Coronary artery (tissue), 2 donors: ENCODE data around the gene GRAP.

Source experiments
- DNase-seq: peaks from one replicate; pipeline ENCODE4 v3.0.0-alpha.2; 2017; ENCODE audit warnings: low spot score
- H3K27ac ChIP-seq, 2 donors: fragments of 200-600 bp; sonication (generic); one replicate each; pipeline ENCODE4 v1.5.1; 2016 to 2019
- H3K4me3 ChIP-seq: fragments of 200-600 bp; sonication (generic); 2 replicates; pipeline ENCODE4 v1.5.1; 2016; ENCODE audit warnings: mild to moderate bottlenecking, moderate library complexity
- CTCF ChIP-seq: fragments of 200-600 bp; sonication (generic); IDR thresholded peaks from one replicate; pipeline ENCODE4 v1.5.1; 2019; ENCODE audit warnings: antibody characterized with exemption

The GRAP gene

GRCh38 chr17:19003543-19004420 is 43.0 kb downstream of the GRAP start:
- DNase-seq: no peak
- Histone ChIP-seq H3K27ac (peak overlapping the region; percentile 69 to 78), H3K4me3 (peak overlapping the region; percentile 74)
- no peak for TF ChIP-seq CTCF

- Histone ChIP-seq H3K27ac (peak overlapping the region in 1 of 2 donors; percentile 22), H3K4me3 (peak overlapping the region; percentile 74)
- no peak for DNase-seq
- TF ChIP-seq CTCF: no peak
These were observed 43.8 kb downstream of the GRAP start for GRCh38 chr17:19002805-19003542.

GRCh38 chr17:19001907-19002590 is 44.7 kb downstream of the GRAP start:
- no peak for DNase-seq
- H3K27ac ChIP-seq: peak overlapping the region in 1 of 2 donors; percentile 22
- TF ChIP-seq CTCF: no peak
- no peak overlapping the region for H3K4me3 ChIP-seq

- H3K27ac ChIP-seq: no peak overlapping the region
- DNase-seq: no peak
- TF ChIP-seq CTCF: no peak
- H3K4me3 ChIP-seq: no peak overlapping the region
These were observed 46.0 kb downstream of the GRAP start for GRCh38 chr17:19000531-19001325.

GRCh38 chr17:18999911-19000310 is 46.8 kb downstream of the GRAP start:
- no peak for TF ChIP-seq CTCF
- no peak for DNase-seq
- no peak overlapping the region for H3K27ac ChIP-seq
- H3K4me3 ChIP-seq: no peak overlapping the region

GRCh38 chr17:18999394-18999793 is 47.4 kb downstream of the GRAP start:
- Histone ChIP-seq H3K4me3 (no peak overlapping the region), H3K27ac (no peak overlapping the region)
- TF ChIP-seq CTCF: no peak
- DNase-seq: no peak
